Measurements from ENCODE around the gene NBAS. TPM values are rescaled to one million over a fixed set of nuclear protein-coding genes. Genes with fewer than 3 reads are reported as not detected.
"Not testable (repeated sequence)": the region's sequence is repeated elsewhere in the genome, so short reads cannot be mapped to it uniquely, and the experiment has no call there.

NBAS gene
- total RNA-seq, 1 donor from 2014 or later, result 60.2 TPM

DNA sequence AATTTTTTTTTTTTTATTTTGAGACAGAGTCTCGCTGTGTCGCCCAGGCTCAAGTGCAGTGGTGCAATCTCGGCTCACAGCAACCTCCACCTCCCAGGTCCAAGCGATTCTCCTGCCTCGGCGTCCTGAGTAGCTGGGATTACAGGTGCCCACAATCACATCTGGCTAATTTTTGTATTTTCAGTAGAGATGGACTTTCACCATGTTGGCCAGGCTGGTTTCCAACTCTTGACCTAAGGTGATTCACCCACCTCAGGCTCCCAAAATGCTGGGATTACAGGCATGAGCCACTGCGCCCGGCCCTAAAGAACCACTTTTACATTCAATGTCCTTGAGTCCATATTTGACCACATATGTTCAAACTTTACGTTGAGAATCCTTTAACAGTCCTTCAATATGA, 156.6 kb downstream of the NBAS start:
- ATAC-seq; DNase-seq (ENCODE audit: missing footprints); intact Hi-C loops (cut with DNase I): not testable (repeated sequence)

DNA sequence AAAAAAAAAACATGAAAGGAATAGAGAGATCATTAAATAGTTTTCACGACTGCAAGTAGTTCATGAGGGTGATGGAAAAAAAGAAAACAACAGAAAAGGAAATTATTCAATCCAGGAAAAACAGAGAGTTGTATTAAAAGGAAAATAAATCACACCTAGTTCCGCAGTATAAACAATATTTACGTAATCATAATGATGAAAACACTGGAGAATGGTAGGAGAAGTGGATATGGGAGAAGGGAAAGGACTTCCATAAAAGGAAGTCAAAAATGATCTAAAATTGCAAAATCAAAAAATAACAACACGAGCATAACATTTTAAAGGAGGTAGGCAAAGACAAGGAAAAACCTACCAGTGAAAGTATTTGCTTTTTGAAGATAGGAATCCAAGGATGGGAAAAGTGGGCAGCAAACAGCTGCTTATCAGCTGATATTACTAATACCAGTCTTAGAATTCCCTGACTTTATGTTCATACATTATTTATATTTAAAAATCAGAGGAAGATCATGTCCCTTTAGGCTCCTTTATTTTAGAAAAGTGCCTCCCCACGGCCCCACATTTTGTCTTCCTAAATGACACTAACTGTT, 160.8 kb downstream of the NBAS start:
- DNase-seq (ENCODE audit: missing footprints) (no peak), ATAC-seq (no peak)
- intact Hi-C loops (cut with DNase I), result no loop called here

DNA sequence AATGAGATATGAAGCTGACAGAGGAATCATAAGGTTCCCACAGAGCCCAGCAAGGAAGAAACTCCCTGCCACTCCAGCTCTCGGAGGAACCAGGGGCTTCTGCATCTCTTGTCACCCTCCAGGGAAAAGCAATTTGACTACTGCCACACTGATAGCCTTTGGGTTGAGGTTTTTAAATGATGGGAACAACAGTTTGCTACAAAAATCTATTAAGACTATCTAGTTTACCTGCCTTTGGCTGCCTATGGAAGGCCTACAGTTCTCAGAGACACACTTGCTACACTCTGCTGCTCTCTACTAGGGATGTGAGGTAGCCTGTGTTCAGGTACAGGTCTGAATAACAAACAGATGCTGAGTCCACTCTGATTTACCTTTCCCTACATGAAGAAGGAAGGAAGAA, 161.9 kb downstream of the NBAS start:
- no peak for ATAC-seq
- intact Hi-C loops (cut with DNase I), result no loop called here
- DNase-seq (ENCODE audit: missing footprints), result no peak

DNA sequence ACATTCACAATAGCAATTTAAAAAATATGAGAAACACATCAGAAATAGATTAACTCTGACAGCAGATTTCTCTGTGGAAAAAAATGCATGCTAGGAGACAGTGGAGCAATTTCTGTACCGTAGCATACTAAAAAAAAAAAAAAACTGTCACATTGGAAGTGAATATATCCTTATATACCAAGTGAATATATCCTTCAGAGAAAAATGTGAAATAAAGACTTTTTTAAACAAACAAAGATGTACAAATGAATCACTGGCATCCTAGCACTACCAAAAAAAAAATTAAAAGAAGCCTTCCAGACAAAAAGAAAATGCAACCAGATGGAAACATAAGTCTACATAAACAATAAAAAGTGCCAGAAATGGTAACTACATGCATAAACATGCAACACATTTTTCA, 169.4 kb downstream of the NBAS start:
- ATAC-seq, result no peak
- intact Hi-C loops (cut with DNase I), result no loop called here
- DNase-seq (ENCODE audit: missing footprints), result no peak

DNA sequence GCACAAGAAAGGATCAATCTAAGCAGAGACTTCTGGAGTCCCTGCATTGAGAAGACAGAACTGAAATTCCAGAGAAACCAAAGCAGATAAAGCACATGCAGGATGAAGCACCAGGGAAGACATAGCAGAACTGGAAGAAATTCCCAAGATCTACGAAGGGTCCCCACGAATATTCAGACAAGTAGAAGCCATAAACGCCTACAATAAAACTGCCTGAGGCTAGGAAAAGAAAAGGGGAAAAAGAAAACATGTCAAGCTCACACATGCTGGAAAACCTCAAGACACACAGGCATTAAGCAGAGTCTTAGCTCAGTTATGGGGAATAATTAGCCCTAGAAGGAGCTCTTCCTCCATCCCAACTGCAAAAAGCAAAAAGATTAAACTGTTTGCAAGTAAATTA, 171.2 kb downstream of the NBAS start:
- intact Hi-C loops (cut with DNase I), result no loop called here
- DNase-seq (ENCODE audit: missing footprints), result no peak
- ATAC-seq, result no peak

GRCh38 chr2:15389326-15389700, 171.8 kb downstream of the NBAS start:
- no peak for DNase-seq (ENCODE audit: missing footprints)
- intact Hi-C loops (cut with DNase I), result no loop called here
- no peak for ATAC-seq

GRCh38 chr2:15388406-15389325, 172.5 kb downstream of the NBAS start:
- intact Hi-C loops (cut with DNase I), result no loop called here
- ATAC-seq (no peak), DNase-seq (ENCODE audit: missing footprints) (no peak)

DNA sequence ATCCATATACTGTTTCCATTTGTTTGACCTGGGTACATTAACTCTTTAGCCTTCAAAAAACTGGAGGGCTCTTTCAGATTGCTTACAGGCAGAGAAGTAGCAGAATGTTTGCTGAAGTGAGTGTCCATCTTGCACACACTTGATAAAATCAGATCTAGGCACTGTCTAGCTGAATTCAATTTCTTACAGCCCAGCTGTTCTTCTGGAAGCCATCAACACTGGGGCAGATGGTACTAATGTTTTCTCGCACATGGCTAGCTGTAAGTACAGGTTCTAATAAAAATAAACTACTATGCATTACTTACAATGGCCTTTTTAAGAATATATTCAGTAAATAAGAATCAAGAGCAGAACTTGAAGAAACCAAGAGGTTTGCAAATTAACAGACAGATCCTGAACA, 175.9 kb downstream of the NBAS start:
- DNase-seq (ENCODE audit: missing footprints) (no peak), ATAC-seq (no peak)
- intact Hi-C loops (cut with DNase I), result no loop called here

GRCh38 chr2:15383695-15384350, 177.3 kb downstream of the NBAS start:
- intact Hi-C loops (cut with DNase I), result no loop called here
- ATAC-seq (no peak), DNase-seq (ENCODE audit: missing footprints) (peak; percentile 52)

DNA sequence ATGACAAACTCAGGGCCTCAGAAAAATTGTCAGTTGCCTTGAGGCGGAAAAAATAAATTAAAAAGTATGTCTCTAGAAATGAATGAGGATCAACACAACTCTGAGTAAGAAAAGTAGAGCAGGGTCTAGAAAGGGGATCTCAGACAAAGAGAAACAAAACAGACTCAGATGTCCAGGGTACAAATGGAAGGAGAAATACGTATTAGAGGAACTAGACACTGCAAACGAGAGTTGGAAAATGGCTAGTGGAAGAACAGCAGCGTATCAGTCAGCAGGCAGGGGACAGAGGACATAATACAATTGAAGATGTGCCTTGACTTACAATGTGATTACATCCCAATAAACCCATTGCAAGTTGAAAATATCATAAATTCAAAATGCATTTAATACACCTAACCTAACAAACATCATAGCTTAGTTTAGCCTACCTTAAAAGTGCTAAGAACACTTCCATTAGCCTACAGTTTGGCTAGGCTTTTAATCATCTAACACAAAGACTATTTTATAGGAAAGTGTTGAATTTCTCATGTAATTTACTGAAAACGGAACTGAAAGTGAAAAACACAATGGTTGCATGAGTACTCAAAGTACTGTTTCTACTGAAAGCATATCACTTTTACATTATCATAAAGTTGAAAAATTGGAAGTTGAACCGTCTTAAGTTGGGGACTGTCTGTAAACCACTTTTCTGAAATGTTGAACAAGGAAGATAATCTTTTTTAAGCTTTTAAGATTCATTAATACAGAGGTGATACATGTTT, 182.8 kb downstream of the NBAS start:
- DNase-seq (ENCODE audit: missing footprints), result no peak
- no peak for ATAC-seq
- intact Hi-C loops (cut with DNase I), result no loop called here

- intact Hi-C loops (cut with DNase I), result no loop called here
- ATAC-seq (no peak), DNase-seq (ENCODE audit: missing footprints) (no peak)
These were observed 183.9 kb downstream of the NBAS start for GRCh38 chr2:15377202-15377601.

- intact Hi-C loops (cut with DNase I), result no loop called here
- DNase-seq (ENCODE audit: missing footprints), result no peak
- no peak for ATAC-seq
These were observed 189.1 kb downstream of the NBAS start for GRCh38 chr2:15372019-15372418.

DNA sequence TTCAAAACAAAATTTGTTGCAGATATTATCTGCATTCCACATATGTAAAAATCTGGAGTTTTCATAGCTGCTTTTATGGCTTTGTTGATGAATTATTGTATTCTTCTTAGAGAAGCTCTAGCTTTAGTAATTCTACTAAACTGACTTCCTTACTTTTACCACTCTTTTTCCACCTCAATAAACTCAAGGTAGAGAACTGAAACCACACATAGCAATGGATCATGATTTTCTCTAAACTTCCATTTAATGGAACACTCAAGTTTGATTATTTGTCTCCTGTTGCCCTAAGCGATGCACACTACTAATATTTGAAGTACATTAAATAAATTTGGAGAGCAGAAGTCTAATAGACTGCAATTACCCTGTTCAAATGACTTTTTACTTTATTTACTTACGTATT, 192.0 kb downstream of the NBAS start:
- no peak for ATAC-seq
- DNase-seq (ENCODE audit: missing footprints), result no peak
- intact Hi-C loops (cut with DNase I), result no loop called here

DNA sequence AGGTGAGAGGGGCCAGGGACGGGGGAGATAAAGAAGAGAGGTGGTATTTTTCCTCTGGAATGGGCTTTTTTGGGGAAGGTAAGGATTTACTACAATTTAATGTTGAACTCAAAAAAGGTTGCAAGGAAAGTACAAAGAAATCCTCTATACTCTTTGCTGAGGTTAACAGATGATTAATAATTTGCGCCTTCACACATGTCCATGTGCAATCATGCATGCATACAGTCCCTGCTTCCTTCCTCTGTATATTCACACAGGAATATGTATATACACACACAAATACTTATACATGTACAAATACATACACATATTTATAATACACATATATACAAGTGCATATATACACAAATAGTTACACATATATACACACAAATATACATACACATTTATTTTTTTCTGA, 193.4 kb downstream of the NBAS start:
- no peak for DNase-seq (ENCODE audit: missing footprints)
- intact Hi-C loops (cut with DNase I), result no loop called here

GRCh38 chr2:15367205-15367604, 193.9 kb downstream of the NBAS start:
- DNase-seq (ENCODE audit: missing footprints), result no peak
- intact Hi-C loops (cut with DNase I), result no loop called here
- ATAC-seq, result no peak

More for the DNA sequence above, 193.4 kb downstream of the NBAS start:
- no peak for ATAC-seq

DNA sequence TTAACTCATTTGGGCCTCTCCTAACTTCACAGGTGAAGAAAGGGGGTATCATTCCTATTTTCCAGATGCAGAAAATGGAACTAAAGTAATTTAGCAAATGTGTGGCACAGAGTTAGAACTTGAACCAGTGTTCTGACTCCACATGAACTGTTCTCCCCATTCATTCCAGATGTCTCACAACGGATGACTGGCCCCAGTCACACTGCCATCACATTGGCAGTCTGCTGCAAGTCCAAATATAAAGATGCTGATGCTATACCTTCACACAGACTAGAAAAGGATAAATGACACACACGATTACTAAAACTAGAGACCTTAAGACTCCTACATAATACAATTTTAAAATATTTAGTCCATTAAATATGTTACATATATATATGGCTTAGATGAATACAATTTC, 195.7 kb downstream of the NBAS start:
- intact Hi-C loops (cut with DNase I), result no loop called here
- ATAC-seq, result no peak
- no peak for DNase-seq (ENCODE audit: missing footprints)

GRCh38 chr2:15364561-15364960, 196.6 kb downstream of the NBAS start:
- DNase-seq (ENCODE audit: missing footprints), result no peak
- intact Hi-C loops (cut with DNase I), result no loop called here
- ATAC-seq, result no peak

DNA sequence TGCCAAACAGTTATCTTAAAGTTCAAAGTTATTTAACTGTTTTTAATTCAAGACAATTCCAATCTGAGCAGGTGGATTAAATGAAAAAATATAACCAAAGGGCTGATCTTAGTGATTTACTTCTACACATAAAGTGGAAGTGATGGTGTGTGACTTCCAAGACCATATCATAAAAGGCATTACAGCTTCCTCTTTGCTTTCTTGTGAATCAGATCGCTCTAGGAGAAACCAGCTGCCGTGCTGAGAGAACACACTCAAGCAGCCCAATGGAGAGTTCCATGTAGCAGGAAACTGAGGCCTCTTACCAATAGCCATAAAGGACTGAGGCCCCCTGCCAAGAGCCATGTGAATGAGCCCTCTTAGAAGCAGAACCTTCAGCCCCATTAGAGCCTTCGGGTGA, 197.4 kb downstream of the NBAS start:
- no peak for ATAC-seq
- no peak for DNase-seq (ENCODE audit: missing footprints)
- intact Hi-C loops (cut with DNase I), result no loop called here

GRCh38 chr2:15363142-15363541, 198.0 kb downstream of the NBAS start:
- intact Hi-C loops (cut with DNase I), result no loop called here
- ATAC-seq (no peak), DNase-seq (ENCODE audit: missing footprints) (no peak)

All from Right ventricle myocardium inferior (tissue), 1 donor.